Activated naive CD4-positive, alpha-beta T cell (primary cell): ENCODE measurements around the gene ISCA1.

ENCODE experiments used
- DNase-seq, 4 experiments: peaks; one replicate each; lab custom pipeline; 2025; lab: John Stamatoyannopoulos, UW

ISCA1 gene

GRCh38 chr9:86285261-86285660, 2.9 kb upstream of the ISCA1 start:
- DNase-seq = no peak

- DNase-seq = no peak
These were observed 719 bp upstream of the ISCA1 start for GRCh38 chr9:86282979-86283535.

DNA sequence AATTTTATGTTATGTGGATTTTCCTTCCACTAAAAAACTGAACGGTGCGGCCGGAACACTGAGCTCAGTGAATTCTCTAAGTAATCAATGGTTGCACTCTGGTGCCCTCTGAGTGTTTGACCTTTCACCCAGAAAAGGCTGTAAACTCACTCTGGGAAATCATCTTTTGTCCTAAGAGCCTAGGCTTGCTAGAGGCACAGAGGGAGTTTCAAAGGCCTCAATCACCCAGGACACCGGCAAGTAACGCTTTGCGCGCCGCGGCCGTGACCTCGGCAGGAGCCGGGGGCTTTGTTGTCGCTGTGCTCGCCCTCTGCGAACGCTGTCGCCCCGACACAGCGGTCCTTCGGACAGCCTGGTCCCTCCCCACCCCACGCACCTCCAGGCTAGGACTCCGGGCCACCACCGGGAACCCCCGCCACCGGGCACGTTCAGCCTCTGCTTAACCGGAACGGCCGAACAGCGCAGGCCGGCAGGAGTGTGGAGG, 703 bp downstream of the ISCA1 start:
- DNase-seq = no peak

DNA sequence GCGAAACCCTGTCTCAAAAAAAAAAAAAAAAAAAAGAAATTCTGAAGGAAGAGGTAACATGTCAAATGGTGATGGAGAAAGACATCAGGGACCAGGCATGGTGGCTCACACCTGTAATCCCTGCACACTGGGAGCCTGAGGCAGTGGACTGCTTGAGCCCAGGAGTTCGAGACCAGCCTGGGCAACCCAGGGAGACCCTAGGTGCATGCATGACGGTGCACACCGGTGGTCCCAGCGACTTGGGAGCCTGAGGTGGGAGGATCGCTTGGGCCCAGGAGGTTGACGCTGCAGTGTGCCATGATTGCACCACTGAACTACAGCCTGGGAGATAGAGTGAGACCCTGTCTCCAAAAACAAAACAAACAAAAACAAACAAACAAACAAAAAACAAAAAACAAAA, 1.8 kb downstream of the ISCA1 start:
- DNase-seq = no peak

DNA sequence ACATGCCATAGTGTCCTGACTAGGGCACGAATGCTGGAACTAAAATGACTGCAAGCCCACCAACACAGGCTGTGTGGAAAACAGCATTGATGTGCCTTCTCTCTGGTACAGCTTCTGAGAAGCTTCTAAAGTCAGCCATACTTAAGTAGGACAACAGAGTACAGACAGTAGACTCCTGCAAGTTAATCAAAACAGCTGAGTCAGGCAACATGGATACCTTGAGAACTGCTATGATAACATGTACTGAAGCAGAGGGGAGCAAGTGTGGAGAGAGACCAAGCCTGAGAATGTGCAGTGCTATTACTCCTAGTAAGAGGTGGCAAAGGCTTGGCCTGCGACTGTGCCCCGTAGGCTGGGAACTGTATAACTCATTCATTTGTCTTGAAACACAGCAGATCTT, 2.5 kb downstream of the ISCA1 start:
- no peak for DNase-seq

DNA sequence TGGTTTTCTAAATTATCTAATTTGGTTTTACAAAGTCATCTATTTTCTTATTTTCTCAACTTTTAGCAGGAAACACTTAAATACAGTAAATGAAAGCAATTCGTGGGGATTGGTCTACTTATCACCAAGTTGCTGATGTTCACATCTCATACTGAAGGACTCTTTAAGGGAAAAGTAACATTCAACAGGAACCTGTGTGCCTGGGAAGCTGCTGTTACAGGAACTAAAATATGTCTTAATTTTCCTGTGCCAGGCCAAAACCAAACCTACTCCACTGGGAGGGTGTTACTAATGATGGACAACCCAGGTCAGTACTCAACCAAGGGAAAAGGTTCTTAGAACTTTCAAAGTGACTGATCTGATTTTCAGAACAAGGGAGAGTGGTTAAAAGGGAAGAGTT, 5.3 kb downstream of the ISCA1 start:
- no peak for DNase-seq

- DNase-seq = no peak
These were observed 6.4 kb downstream of the ISCA1 start for GRCh38 chr9:86275962-86276361.

DNA sequence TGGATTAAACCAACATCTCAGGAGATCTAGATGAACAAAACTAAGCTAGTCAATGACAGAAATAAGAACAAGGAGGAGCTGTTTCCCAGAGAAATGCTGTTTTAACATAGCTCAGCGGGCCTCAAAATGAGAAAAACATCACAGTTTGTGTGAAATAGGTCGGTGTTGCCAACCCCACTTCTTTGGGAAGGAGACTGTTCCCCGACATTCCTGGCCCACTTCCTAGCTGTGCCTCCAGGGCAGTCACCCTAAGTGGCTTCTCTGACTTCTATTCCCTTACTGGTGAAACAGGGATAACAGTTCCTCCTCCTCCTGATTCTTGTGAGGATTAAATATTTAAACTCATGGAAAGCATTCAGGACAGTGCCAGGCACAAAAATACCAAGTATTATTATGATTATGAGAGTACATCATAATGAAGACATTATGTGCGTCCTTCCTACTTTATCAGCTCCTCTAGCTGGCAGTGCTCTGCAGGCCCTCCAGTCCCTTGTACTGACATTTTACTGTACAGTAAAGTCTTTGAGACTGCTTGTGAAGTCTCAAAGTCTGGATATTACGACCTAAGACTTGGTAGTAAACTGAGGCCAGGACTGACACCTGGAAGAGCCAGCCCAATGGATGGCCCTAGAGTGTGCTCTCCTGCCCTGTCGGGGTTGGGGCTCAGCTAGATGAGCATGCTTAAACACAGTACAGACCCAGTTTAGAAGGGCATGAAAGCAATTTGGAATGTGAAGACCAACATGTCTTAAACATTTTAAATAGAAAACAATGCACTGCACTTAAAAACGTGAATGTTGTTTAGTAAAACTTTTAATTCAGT, 7.3 kb downstream of the ISCA1 start:
- no peak for DNase-seq

DNA sequence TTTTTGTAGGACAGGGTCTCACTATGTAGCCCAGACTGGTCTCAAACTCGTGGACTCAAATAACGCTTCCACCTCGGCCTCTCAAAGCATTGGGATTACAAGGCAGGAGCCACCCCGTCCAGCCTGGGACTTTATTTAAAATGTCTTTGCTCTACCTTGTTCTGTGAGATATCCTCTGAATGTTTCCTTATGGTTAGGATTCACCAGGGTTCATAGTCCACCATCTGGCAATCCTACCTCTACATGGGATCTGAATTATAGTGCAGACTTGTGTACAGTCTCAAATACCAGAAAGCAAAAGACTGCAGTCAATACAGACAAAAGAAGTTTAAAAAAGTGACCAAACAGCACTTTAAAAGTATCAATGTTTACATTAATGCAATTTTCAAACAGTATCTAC, 10.1 kb downstream of the ISCA1 start:
- no peak for DNase-seq

DNA sequence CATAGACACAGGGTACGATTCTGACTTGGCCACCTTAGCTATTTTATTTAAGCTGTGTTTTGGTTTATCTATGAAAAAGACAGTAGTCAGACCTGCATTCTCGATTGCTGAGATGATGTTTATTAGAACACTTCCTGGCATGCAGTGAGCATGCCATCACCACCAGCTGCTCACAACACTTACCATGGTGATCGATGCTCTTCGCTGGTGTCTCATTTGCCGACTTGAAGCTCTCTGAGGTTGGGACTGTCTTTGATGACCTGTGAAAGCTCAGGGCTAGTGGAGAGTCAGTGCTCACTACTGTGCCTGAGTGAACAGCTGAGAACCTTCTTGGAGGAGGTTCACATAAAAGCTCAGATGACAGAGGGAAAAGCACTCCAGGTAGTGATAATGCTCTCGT, 18.5 kb downstream of the ISCA1 start:
- no peak for DNase-seq

GRCh38 chr9:86262492-86262891, 19.8 kb downstream of the ISCA1 start:
- no peak for DNase-seq

GRCh38 chr9:86259557-86259956, 22.8 kb downstream of the ISCA1 start, which contains the start of gene C9orf153:
Gene C9orf153, minus strand, starts transcription at chr9:86259657. Its CDS starts 30,054 bp downstream, at chr9:86229603.
- DNase-seq = no peak

GRCh38 chr9:86257391-86257790, 24.9 kb downstream of the ISCA1 start:
- no peak for DNase-seq

DNA sequence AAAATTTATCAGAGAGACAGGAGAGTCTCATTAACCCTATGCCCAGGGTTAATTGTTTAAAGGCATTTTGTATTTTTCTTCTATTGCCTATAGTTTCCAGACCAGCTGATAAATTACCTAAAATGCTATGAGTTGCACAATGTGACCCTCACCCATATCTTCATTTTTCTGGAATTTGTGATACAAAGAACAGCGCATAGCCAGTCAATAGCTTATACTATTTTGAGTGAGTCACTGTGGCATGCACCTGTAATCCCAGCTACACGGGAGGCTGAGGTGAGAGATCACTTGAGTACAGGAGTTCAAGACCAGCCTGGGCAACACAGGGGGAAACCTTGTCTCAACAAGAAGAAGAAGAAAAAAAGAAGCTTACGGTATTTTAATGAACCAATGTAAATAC, 25.7 kb downstream of the ISCA1 start:
- no peak for DNase-seq

DNA sequence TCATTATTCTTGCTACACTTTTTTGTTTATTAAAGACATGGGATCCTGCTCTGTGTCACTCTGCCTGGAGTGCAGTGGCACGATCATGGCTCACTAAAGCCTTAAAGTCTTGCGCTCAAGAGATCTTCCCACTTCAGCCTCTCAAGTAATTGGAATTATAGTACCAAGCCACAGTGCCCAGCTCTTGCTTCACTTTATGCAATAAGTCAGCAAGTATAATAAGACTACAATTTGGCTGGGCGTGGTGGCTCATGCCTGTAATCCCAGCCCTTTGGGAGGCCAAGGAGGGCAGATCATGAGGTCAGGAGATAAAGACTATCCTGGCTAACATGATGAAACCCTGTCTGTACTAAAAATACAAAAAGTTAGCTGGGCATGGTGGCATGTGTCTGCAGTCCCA, 28.8 kb downstream of the ISCA1 start:
- DNase-seq = no peak

- DNase-seq = no peak
These were observed 29.5 kb downstream of the ISCA1 start for GRCh38 chr9:86252870-86253269.

DNA sequence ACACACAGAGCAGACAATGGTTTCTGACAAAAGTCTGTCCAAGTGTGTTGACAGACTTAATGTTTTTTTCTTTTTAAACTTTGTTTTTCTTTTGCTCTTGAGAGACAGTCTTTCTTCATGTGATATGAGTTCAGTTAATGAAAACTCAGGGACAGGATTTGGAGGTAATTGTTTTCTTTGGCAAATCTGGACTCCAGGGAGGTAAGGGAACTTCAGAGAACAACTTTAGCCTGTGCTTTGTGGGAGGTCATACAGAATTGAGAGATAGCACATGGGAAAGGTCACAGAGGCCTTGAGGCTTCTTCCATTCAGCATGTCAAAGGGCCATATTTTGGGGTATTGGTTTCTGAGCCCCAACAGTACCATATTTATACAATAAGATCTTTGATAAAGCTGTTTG, 32.2 kb downstream of the ISCA1 start:
- no peak for DNase-seq

DNA sequence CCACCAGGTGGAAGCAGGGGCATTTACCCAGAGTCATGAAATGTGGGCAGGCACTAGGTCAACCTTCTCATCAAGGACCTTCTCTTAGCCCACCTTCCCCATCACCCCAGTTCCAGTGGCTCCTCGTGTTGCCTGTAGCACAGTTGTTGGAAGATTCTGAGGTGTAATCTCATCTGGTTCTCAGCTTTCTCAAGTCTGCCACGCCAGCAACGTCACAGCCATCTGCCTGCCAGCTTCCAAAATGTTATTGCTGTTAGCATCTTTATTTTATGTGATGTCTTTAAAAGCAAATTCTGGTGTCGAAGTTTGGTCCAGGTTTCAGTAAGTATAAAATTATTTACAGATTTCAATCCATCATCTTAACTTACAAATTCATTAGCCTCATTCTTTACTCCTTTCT, 33.6 kb downstream of the ISCA1 start:
- no peak for DNase-seq

- DNase-seq = no peak
These were observed 35.6 kb downstream of the ISCA1 start for GRCh38 chr9:86246752-86247161.

DNA sequence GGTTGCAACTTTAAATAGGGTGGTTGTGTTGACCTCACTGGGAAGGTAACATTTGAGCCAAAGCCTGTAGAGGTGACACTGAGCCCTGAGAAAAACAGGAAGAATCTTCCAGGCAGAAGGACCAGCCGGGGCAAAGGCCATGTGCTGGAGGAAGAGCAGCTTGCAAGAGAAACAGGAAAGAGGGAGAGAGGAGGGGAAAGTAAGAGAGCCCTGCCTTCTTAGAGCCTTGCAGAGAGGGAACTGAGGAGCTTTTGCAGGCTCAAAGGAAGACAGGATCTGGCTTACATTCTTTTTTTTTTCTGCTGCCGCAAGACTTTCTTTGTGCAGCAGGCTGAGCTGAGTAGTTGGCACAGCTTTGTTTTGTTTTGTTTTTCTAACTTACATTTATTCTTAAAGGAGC, 40.3 kb downstream of the ISCA1 start:
- no peak for DNase-seq

- DNase-seq = no peak
These were observed 41.1 kb downstream of the ISCA1 start for GRCh38 chr9:86241216-86241615.

DNA sequence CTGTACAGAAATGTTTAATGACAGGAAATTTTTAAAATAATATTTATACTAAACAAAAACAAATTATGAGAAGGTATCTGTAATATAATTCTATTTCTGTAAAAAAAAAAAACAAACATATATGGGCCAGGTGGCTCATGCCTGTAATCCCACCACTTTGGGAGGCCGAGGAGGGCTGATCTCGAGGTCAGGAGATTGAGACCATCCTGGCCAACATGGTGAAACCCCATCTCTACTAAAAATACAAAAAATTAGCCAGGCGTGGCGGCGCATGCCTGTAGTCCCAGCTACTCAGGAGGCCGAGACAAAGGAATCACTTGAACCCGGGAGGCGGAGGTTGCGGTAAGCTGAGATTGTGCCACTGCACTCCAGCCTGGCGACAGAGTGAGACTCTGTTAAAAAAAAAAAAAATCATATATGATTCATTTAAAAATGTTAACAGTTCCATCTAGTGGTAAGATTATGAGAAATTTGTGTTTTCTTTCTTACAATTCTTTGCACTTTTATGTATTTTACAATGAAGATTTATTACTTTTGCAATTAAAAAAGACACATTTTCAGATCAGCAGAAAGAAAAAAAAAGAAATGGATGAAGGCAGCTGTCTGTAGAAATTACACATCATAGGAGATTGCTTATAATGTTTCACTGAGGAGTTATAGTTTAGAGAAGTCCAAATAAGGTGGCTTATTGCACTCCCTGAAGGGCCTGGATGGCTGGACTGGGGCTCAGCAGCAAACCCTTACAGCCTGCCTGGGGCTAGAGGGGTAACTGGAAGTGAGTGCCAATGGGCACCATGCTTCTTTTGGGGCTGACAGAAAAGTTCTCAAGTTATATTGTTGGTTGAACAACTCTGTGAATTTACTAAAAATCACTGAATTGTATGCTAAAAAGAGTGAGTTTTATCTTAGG, 43.2 kb downstream of the ISCA1 start:
- no peak for DNase-seq

- DNase-seq = no peak
These were observed 51.5 kb downstream of the ISCA1 start for GRCh38 chr9:86230858-86231257.
